HG03095 (cell line): ENCODE results near the gene RNPS1.
"Not testable (repeated sequence)": the region's sequence is repeated elsewhere in the genome, so short reads cannot be mapped to it uniquely, and the experiment has no call there.

Source experiments
- ATAC-seq: cut with Tn5 transposase; IDR thresholded peaks from one replicate; pipeline ENCODE4 v1.9.1; 2021; ENCODE audit warnings: moderate library complexity; ENCODE audit not compliant: unreplicated experiment

RNPS1 gene

DNA sequence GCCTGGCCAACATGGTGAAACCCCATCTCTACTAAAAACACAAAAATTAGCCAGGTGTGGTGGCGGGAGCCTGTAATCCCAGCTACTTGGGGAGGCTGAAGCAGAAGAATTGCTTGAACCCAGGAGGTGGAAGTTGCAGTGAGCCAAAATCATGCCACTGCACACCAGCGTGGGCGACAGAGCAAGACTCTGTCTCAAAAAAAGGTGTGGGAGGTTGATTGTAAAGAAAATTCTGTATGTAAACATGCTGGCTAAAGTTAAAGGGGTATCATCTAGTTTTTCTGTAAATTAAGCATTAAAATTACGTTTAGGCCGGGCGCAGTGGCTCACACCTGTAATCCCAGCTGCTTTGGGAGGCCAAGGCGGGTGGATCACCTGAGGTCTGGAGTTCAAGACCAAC, 9.4 kb downstream of the RNPS1 start:
- ATAC-seq = not testable (repeated sequence)

- ATAC-seq = no peak
These were observed 10.2 kb downstream of the RNPS1 start for GRCh38 chr16:2257726-2258125.

GRCh38 chr16:2256531-2257140, 11.3 kb downstream of the RNPS1 start:
- ATAC-seq = no peak

GRCh38 chr16:2253293-2253692, 14.6 kb downstream of the RNPS1 start:
- ATAC-seq = no peak

GRCh38 chr16:2252806-2253148, 15.1 kb downstream of the RNPS1 start:
- no peak for ATAC-seq

DNA sequence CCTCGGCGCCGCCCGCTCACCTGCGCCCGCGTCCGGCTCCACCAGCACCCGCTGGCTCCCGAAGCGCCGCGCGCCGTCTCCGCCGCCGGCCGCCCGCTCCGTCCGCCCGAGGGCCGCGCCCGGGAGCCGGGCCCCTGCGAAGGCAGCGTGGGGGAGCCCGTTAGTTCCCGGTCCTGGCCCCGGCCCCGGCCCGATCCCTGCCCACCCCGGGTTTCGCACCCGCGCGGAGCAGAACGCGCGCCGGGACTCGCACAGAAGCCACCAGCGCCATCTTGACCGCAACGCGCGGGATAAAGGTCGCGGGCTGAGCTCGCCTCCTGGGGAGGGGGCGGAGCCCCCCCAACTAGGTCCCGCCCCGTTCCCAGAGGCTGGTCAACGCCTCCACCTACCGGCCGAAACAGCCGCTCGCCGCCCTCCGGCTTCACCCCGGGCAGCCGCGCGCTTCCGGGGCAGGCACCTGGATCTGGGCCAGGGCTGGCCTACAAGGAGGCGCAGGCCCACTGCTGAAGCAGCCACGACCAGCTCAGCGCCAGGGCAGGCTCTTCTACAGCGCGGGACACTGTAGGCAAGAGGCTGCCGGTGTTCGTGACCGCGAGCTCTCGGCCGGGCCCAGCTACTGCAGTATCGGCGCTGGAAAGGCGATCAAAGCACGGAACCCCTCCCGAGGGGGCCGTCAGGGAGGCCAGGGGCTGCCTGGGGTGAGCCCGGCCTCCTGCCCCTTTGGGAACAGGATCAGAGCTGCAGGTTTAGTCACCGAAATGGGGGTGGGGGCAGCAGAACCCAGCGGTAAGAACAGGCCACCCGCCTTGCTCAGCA, 16.4 kb downstream of the RNPS1 start, which contains the start of gene ECI1:
TSS of gene ECI1 (minus strand) at position 292 of the 816 bp plus-strand sequence. CDS start at position 271, 21 bp downstream.
- ATAC-seq = peak; percentile 83

DNA sequence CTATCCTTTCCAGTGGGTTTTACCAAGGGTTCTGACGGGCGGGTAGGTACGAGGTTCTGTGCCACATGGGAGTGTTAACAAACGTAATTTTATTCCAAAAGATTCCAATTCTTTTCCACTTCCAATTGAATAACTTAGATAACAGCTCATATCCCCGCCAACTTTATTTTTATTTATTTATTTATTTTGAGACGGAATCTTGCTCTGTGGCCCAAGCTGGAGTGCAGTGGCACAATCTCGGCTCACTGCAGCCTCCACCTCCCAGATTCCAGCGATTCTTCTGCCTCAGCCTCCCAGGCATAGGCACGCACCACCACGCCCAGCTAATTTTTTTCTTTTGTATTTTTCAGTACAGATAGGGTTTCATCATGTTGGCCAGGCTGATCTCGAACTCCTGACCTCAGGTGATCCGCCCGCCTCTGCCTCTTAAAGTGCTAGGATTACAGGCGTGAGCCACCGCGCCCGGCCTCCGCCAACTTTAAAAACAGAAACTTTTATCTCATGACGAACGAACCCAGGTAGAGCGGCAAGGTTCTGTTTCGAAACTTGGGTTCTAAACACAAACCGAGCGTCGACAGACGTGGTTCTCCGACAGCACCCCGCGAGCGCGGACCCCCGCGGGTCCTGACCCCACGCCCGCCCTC, 17.2 kb downstream of the RNPS1 start:
- ATAC-seq = no peak

- no peak for ATAC-seq
These were observed 21.5 kb downstream of the RNPS1 start for GRCh38 chr16:2246301-2246885.

GRCh38 chr16:2244926-2245795, 22.8 kb downstream of the RNPS1 start:
- no peak for ATAC-seq

- no peak for ATAC-seq
These were observed 23.6 kb downstream of the RNPS1 start for GRCh38 chr16:2244301-2244700.

GRCh38 chr16:2243781-2244180, 24.1 kb downstream of the RNPS1 start:
- no peak for ATAC-seq

DNA sequence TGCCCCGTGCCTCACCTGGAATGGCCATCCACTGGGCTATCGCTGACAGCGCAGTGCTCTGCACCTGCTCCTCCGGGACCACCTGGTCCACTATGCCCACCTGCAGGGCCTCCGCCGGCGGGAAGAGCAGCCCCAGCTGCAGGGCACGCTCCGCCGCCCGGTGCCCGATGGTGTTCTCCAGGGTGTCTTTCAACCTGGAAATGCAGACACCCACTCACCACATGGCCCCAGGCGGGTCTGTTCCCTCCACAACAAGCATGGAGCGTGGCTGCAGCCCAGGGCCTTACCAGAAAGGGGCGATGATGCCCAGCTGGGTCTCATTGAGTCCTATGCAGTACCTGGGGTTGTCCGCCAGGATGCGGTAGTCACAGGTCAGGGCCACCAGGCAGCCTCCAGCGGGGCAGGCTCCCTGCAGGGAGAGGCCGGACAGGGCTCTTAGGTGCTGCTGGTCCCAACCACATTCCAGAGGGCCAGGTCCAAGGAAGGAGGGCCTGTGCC, 24.8 kb downstream of the RNPS1 start:
- no peak for ATAC-seq

GRCh38 chr16:2242598-2242997, 25.3 kb downstream of the RNPS1 start:
- no peak for ATAC-seq

- not testable (repeated sequence) for ATAC-seq
These were observed 27.6 kb downstream of the RNPS1 start for GRCh38 chr16:2240331-2240730.

DNA sequence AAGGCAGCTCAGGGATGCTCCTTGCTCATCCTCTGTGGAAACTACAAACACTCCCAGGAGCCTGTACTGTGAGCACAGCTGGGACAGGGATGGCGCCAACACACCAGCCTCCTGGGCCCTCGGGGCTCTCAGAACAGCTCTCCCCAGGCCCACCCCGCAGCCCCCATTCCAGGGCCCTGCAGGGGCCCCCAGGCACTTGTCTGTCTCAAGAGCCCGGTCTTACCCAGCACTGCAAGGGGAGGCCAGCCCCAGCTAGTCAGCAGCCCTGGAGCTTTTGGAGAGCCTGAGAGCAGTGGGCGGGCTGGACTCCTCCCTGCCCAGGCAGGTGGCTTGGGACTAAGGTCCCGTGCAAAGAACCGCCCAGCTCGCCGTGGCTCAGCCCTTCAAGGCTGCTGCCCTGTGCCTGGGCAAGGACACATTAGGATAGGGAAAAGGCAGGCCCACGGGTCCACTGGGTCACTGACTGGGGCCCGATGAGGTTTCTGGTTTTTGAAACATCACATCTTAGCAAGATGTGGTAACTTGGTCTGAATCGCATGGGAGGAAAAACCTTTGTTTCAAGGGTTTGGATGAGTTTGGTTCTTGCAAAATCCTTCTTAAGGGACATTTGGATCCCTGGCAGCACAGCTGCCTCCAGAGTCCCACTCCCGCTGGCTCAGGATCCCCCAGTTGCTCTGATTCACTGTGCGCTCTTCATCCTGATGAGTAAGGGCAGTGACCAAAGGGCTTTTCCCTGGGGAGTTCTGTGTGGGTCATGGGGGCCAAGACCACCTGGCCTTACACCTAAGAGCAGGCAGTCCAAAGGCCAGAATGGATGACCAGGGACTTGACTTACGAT, 28.9 kb downstream of the RNPS1 start:
- no peak for ATAC-seq

GRCh38 chr16:2238150-2238837, 29.6 kb downstream of the RNPS1 start:
- no peak for ATAC-seq

DNA sequence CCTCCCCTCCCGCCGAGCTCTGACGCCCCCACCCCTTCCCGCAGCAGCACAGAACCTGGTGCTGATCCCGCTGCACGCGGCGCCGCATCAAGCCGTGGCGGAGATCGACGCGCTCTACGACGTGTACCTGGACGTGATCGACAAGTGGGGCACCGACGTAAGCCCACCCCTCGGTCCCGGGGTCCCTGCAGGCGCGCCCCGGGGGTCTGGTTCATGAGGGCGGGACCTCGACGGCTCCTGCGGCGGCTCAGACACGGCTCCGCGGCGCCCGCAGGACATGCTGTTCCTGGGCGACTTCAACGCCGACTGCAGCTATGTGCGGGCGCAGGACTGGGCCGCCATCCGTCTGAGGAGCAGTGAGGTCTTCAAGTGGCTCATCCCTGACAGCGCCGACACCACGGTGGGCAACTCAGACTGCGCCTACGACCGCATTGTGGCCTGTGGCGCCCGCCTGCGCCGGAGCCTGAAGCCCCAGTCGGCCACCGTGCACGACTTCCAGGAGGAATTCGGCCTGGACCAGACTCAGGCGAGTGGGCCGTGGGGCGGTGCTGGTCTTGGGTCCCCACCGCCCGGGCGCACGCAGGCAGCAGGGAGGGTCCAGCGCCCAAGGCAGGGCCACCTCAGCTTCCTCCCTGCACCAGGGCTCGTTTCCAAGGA, 30.3 kb downstream of the RNPS1 start:
- no peak for ATAC-seq

DNA sequence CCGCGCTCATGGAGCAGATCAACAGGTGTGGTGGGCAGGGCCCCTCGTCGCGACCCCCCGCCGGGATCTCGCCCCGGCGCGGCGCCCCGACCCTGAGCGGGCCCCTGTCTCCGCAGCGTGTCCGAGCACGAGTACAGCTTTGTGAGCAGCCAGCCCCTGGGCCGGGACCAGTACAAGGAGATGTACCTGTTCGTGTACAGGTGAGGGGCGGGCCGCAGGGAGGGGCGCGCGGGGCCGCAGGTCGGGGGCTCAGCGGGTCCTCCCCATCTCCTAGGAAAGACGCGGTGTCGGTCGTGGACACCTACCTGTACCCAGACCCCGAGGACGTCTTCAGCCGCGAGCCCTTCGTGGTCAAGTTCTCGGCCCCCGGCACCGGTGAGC, 30.8 kb downstream of the RNPS1 start:
- ATAC-seq = no peak
